ENCODE results near the gene ERC2.

Gene ERC2

GRCh38 chr3:55964491-55964985 is 503.7 kb downstream of the ERC2 start:
- no peak for DNase-seq

- no peak for DNase-seq
Observed at GRCh38 chr3:55963601-55964000, 504.7 kb downstream of the ERC2 start.

DNA sequence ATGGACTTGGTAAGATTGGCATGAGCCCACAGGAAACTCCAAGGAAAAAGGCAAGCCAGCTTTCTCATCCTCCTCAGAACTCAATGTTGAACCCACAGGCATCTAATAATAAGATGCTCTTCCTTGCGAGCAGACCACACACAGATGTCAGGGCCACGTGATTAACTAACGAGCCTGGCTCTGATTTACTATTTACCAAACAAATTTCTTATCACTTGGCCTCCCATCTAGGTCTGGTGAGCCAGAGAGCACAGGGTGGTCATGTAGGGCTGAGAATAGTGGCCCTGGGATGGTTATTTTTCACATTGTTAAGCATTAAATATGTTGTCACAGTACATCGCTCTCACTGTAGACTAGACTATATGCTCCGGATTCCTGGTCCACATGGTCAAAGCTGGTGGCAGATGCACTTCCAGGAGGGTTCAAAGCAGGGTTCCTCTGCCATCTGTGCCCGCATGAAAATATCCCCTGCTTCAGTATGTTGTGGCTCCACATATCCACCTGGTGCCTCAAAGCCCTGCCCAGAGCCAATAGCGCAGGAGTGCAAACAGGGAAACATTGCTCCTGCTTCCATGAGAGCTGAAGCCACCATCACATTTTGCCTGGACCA is 508.7 kb downstream of the ERC2 start:
- no peak for DNase-seq

- DNase-seq, result no peak
Observed at GRCh38 chr3:55958605-55959004, 509.7 kb downstream of the ERC2 start.

DNA sequence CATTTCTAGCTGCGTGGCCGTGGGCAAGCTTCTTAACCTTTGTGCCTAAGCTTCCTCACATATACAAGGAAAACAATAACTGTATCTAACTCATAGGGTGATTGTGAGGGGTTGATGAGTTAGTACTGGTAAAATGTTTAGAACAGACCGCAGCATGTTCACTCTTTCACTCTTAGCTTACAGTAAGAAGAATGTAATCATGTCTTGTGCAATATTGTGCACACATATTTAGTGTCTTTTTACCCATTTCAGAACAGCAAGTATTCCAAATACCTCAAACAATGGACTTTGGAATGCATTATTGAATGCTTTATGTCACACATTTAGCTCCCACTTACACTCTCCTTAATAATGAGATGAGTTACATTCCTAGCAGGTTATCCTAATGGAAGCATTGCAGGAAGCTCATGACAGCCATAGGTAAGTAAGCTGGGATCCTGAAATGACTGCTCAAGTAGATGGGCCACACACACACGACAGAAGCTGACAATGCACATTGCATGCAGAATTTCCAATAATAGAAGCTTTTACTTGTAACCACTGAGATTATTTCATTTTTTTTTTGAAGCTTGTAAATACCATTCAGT is 512.3 kb downstream of the ERC2 start:
- no peak for DNase-seq

DNA sequence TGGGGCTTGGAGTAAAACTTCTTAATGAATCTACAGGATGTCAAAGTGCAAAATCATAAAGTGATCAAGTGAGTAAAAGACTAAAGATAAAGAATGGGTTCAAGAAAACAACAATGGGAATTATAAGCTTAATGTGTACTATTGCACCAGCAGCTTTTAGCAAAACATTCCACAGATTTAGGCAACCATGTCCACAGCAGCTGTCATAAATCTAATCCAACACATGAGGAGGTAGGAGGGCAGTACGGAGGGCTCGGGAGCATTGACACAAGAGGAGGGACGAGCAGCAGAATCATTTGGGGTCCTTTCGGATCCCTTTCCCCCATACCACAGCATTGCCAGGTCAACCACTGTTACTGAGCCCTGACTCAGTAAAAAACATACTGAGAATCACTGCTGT is 516.9 kb downstream of the ERC2 start:
- DNase-seq, result no peak

- DNase-seq, result no peak
Observed at GRCh38 chr3:55947406-55947805, 520.9 kb downstream of the ERC2 start.

GRCh38 chr3:55946574-55947160 is 521.6 kb downstream of the ERC2 start:
- no peak for DNase-seq

GRCh38 chr3:55942868-55943267 is 525.4 kb downstream of the ERC2 start:
- DNase-seq, result no peak

GRCh38 chr3:55939287-55939686 is 529.0 kb downstream of the ERC2 start:
- no peak for DNase-seq

DNA sequence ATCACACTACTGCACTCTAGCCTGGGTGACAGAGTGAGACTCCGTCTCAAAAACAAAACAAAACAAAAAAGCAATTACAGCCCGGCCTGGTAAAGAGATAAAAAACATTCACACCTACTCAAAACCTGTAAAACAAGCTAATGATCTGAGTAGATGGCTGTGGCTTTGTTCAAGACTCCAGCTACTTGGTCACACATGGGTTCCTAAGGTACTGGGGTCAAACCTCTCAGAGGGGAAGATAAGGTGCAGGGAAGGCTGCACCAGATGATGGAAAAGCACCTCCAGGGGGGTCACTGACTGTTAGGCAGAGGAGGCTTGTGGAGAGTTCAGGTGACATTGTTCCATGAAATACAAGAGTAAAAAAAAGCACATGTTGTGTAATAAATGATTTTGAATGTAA is 531.0 kb downstream of the ERC2 start:
- no peak for DNase-seq

DNA sequence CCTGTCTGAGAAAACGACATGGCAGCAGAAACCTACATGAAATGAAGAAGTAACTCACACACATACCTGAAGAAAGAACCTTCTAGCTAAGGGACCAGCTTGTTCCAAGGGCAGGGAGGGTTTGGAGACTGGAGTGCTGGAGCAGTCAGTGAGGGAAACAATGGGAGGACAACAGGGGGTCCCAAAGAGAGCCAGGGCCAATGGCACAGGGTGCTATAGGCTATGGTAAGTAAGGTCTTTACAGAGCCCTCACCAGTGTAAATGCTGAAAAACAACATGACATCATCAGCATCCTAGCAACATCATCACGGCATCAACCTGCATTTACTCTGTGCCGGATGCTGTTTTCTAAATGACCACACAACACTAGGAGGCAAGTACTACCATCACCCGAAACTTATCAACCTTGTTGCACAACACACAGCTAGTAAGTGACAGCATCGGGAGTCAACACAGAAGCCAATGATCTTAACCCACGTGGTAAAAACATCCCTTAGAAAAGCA is 531.7 kb downstream of the ERC2 start:
- DNase-seq, result no peak

DNA sequence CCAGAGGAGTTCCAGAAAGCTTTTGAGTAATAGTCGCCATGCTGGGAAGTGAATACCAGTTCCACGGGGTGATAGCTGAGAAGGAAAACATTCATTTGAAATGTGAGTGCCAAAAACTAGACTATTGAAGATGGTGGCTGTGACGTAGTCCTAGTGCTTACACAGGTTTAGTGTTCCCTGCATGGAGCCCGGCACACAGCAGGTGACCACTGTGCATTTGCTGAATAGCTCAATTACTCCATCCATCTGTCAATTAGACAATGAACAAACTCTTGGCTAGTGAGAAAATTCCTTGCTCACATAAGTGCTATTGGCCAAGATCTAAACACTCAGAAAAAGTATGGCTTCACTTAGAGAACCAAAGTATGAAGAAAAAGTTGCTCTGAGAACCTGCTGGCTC is 533.0 kb downstream of the ERC2 start:
- DNase-seq, result no peak

DNA sequence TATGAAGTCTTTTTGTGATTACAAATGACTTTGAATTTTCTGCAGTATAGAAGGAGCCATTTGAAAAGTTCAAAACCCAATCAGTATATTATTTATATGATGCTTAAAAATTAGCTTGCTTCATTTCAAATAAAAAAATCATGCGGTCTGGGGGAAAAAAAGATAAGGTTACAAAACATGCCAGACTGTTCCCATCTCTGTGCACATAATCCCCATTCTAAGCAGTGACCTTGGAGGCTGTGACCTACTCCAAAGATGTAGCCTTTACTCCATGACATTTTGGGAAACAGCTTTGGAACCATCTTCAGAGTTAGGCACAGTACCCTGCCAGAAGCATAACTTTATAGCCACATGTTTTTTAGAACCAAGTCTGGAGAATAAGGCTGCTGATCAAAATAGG is 533.5 kb downstream of the ERC2 start:
- DNase-seq, result no peak

DNA sequence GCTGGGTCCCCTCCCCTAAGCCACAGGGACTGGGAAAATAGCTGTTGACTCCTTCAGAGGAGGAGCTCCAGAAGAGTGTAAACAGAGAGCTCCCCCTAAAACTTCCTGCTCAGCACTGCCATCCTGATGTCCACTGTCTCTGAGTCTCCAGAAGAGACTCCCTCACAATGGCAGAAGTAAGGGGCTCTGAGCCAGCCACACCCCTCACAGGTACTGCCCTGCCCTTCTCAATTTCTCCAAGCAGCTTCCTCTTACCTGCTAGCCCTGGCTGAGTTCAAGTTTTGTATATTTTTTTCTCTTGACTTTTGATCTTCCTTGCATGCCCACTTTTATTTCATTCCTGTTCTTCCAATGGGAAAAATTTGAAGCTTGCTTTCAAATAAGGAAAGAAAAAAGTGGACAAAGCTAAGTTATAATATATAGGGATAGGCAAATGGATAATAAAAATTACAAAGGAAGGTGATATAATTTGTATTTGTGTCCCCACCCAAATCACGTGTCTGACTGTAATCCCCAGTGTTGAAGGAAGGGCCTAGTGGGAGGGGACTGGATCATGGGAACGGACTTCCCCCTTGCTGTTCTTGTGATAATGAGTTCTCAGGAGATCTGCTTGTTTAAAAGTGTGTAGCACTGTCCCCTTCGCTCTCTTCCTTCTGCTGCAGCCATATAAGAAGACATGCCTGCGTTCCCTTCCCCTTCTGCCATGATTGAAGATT is 539.0 kb downstream of the ERC2 start:
- DNase-seq, result no peak

GRCh38 chr3:55923626-55924025 is 544.6 kb downstream of the ERC2 start:
- DNase-seq, result no peak

DNA sequence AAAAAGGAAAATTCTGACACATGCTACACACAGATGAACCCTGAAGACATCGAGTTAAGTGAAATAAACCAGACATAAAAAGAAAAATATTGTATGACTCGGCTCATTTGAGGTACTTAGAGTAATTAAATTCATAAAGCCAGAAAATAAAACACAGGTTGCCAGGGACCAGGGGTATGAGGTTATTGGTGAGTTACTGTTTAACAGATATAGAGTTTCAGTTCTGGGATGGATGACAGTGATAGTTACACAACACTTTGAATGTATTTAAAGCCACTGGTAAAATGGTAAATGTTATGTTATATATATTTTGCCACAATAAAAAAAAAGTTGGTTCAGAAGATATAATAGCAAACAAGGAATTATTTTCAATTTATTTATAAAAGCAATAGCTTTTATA is 545.1 kb downstream of the ERC2 start:
- no peak for DNase-seq

DNA sequence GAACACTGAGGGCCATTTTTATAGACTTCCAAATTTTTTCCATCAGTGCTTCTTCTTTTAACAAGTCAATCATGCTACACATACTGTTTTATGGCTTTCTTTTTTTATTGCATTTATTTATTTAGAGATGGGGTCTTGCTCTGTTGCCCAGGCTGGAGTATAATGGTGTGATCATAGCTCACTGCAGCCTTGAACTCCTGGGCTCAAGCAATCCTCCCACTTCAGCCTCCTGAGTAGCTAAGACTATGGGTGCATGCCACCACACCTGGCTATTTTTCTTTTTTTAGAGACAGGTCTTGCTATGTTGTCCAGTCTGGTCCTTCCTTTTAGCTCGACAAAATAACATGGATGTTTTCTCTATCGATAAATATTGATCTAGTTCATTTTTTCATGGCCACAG is 555.4 kb downstream of the ERC2 start:
- no peak for DNase-seq

- no peak for DNase-seq
Observed at GRCh38 chr3:55911266-55911665, 557.0 kb downstream of the ERC2 start.

GRCh38 chr3:55910543-55910942 is 557.7 kb downstream of the ERC2 start:
- DNase-seq, result no peak

GRCh38 chr3:55909373-55909772 is 558.9 kb downstream of the ERC2 start:
- no peak for DNase-seq

DNA sequence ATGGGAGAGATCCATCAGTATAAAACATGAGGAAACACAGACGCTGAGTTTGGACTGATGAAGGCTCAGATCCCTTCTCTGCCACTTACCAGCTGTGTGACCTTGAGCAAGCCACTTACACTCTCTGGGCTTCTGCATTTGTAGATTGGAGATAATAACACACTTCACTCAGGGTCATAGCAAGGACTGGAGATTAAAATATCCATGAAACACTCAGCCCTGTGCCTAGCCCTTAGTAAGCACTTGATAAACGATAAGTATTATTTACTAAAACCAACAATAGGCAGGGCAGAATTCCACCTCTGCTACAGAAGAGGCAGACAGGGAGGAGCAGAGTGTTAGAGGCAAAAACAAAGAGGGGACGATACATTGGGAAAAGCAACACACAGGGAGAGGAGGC is 560.7 kb downstream of the ERC2 start:
- DNase-seq, result no peak

- no peak for DNase-seq
Observed at GRCh38 chr3:55906896-55907295, 561.4 kb downstream of the ERC2 start.

GRCh38 chr3:55904716-55905115 is 563.6 kb downstream of the ERC2 start:
- no peak for DNase-seq

Data from CD4-positive, alpha-beta T cell treated with Interleukin-17A for 1 hour (primary cell).